CD4-positive, alpha-beta T cell treated with Interleukin-4 for 4 hours (primary cell): ENCODE results near the gene FLYWCH1.

Source experiments
- DNase-seq: peaks from one replicate; pipeline ENCODE4 v3.0.0-alpha.2; 2020

Gene FLYWCH1

GRCh38 chr16:2911638-2912329 is at the start of gene FLYWCH1:
Gene FLYWCH1, plus strand, starts transcription at chr16:2911931. Its CDS starts 17,755 bp downstream, at chr16:2929686.
- DNase-seq = peak; percentile 97

- DNase-seq = no peak
Measured at GRCh38 chr16:2865651-2866050, 46.1 kb upstream of the FLYWCH1 start.

- no peak for DNase-seq
Measured at GRCh38 chr16:2866431-2866830, 45.3 kb upstream of the FLYWCH1 start.

- no peak for DNase-seq
Measured at GRCh38 chr16:2867661-2867986, 44.1 kb upstream of the FLYWCH1 start.

- DNase-seq = peak; percentile 94
Measured at GRCh38 chr16:2867987-2868789, 43.5 kb upstream of the FLYWCH1 start.

- DNase-seq = no peak
Measured at GRCh38 chr16:2871926-2872325, 39.8 kb upstream of the FLYWCH1 start.

GRCh38 chr16:2874032-2874911 is 37.5 kb upstream of the FLYWCH1 start:
- DNase-seq = no peak

- peak; percentile 59 for DNase-seq
Measured at GRCh38 chr16:2874912-2875362, 36.8 kb upstream of the FLYWCH1 start.

GRCh38 chr16:2879854-2880508 is 31.8 kb upstream of the FLYWCH1 start:
- DNase-seq = no peak

GRCh38 chr16:2881783-2882649 is 29.7 kb upstream of the FLYWCH1 start:
- DNase-seq = no peak

- peak; percentile 99 for DNase-seq
Measured at GRCh38 chr16:2882650-2883457, 28.9 kb upstream of the FLYWCH1 start, which contains the start of gene FLYWCH2. Gene FLYWCH2, plus strand, starts transcription at chr16:2883215. Its CDS starts 13,235 bp downstream, at chr16:2896450.

- no peak for DNase-seq
Measured at GRCh38 chr16:2883458-2883908, 28.2 kb upstream of the FLYWCH1 start.

- DNase-seq = no peak
Measured at GRCh38 chr16:2884041-2884451, 27.7 kb upstream of the FLYWCH1 start.

GRCh38 chr16:2894231-2894630 is 17.5 kb upstream of the FLYWCH1 start:
- no peak for DNase-seq

- no peak for DNase-seq
Measured at GRCh38 chr16:2895813-2896212, 15.9 kb upstream of the FLYWCH1 start.

GRCh38 chr16:2896480-2897010 is 15.2 kb upstream of the FLYWCH1 start:
- DNase-seq = no peak

GRCh38 chr16:2897110-2897509 is 14.6 kb upstream of the FLYWCH1 start:
- no peak for DNase-seq

GRCh38 chr16:2898831-2899563 is 12.7 kb upstream of the FLYWCH1 start:
- DNase-seq = no peak

- DNase-seq = no peak
Measured at GRCh38 chr16:2899564-2900072, 12.1 kb upstream of the FLYWCH1 start.
